ENCODE measurements around the gene RNASEH2C.
"Not testable (repeated sequence)": the region's sequence is repeated elsewhere in the genome, so short reads cannot be mapped to it uniquely, and the experiment has no call there.

The RNASEH2C gene

GRCh38 chr11:65691847-65692246 lies 28.8 kb downstream of the RNASEH2C start:
- not testable (repeated sequence) for H3K27ac Mint-ChIP-seq; H3K9me3 Mint-ChIP-seq; H3K36me3 Mint-ChIP-seq (ENCODE audit: low read depth); ATAC-seq; H3K4me1 Mint-ChIP-seq; H3K27me3 Mint-ChIP-seq; H3K4me3 Mint-ChIP-seq; DNase-seq

GRCh38 chr11:65685981-65686380 lies 34.6 kb downstream of the RNASEH2C start:
- no peak for ATAC-seq
- Mint-ChIP-seq H3K36me3 (ENCODE audit: low read depth) (no peaks in the 10 kb centered on the region), H3K4me1 (no peaks in the 10 kb centered on the region), H3K27me3 (peaks cover 3% of the 10 kb centered on the region), H3K4me3 (no peak overlapping the region), H3K9me3 (no peaks in the 10 kb centered on the region), H3K27ac (no peak overlapping the region)
- no peak for DNase-seq

- ATAC-seq; H3K27ac Mint-ChIP-seq; H3K4me1 Mint-ChIP-seq; H3K9me3 Mint-ChIP-seq; H3K4me3 Mint-ChIP-seq; H3K36me3 Mint-ChIP-seq (ENCODE audit: low read depth); H3K27me3 Mint-ChIP-seq; DNase-seq: not testable (repeated sequence)
These were observed 37.1 kb downstream of the RNASEH2C start for GRCh38 chr11:65683480-65683879.

- ATAC-seq (no peak), DNase-seq (no peak)
- no peaks in the 10 kb centered on the region for H3K9me3 Mint-ChIP-seq
- H3K4me3 Mint-ChIP-seq = no peak overlapping the region
- no peak overlapping the region for H3K27ac Mint-ChIP-seq
- no peaks in the 10 kb centered on the region for H3K4me1 Mint-ChIP-seq
- no peaks in the 10 kb centered on the region for H3K36me3 Mint-ChIP-seq (ENCODE audit: low read depth)
- peaks cover 3% of the 10 kb centered on the region for H3K27me3 Mint-ChIP-seq
These were observed 40.3 kb downstream of the RNASEH2C start for GRCh38 chr11:65680192-65680743.

- no peaks in the 10 kb centered on the region for H3K27me3 Mint-ChIP-seq
These were observed 47.6 kb downstream of the RNASEH2C start for GRCh38 chr11:65672982-65673381.

GRCh38 chr11:65672180-65672860 lies 48.3 kb downstream of the RNASEH2C start:
- Mint-ChIP-seq H3K9me3 (no peaks in the 10 kb centered on the region), H3K36me3 (ENCODE audit: low read depth) (no peaks in the 10 kb centered on the region)
- ATAC-seq = no peak

More at GRCh38 chr11:65672982-65673381, 47.6 kb downstream of the RNASEH2C start:
- H3K9me3 Mint-ChIP-seq = no peaks in the 10 kb centered on the region
- H3K4me1 Mint-ChIP-seq = peaks cover 4% of the 10 kb centered on the region
- H3K36me3 Mint-ChIP-seq (ENCODE audit: low read depth) = no peaks in the 10 kb centered on the region
- H3K27ac Mint-ChIP-seq = no peak overlapping the region
- H3K4me3 Mint-ChIP-seq = no peak overlapping the region
- DNase-seq (no peak), ATAC-seq (no peak)

More at GRCh38 chr11:65672180-65672860, 48.3 kb downstream of the RNASEH2C start:
- no peaks in the 10 kb centered on the region for H3K27me3 Mint-ChIP-seq
- peaks cover 4% of the 10 kb centered on the region for H3K4me1 Mint-ChIP-seq
- no peak overlapping the region for H3K27ac Mint-ChIP-seq
- no peak for DNase-seq
- H3K4me3 Mint-ChIP-seq = no peak overlapping the region

All from activated naive CD8-positive, alpha-beta T cell treated with anti-CD3 and anti-CD28 coated beads, Interleukin-2, amount 50 U/mL, for 24 hours (primary cell).